NCI-H446 (cell line): ENCODE measurements around the gene FAM81B.

ENCODE experiments used
- DNase-seq, 2 experiments: peaks; one replicate each; lab custom pipeline; 2025; lab: John Stamatoyannopoulos, UW

The FAM81B gene

DNA sequence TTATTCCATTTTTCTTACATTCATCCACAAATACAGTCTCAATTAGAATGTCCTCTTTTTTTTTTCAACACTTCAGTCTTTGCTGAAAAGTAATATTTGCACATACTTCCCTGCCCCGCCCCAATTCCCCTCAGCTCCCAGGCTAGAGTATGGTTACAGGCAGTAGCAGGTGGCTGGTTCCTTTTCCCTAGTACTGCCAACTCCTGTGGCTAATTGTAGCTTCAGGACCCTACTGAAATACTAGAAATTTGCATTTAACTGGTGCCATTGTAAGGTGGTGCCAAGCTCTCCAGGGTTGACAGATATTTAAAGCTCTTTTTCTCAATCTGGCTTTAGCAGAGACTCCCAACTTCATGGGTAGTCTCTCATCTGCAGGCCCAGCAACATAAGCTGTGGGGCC, 80.3 kb downstream of the FAM81B start:
- DNase-seq = peak; percentile 5 to 59

GRCh38 chr5:95471942-95472341, 80.8 kb downstream of the FAM81B start:
- no peak for DNase-seq

DNA sequence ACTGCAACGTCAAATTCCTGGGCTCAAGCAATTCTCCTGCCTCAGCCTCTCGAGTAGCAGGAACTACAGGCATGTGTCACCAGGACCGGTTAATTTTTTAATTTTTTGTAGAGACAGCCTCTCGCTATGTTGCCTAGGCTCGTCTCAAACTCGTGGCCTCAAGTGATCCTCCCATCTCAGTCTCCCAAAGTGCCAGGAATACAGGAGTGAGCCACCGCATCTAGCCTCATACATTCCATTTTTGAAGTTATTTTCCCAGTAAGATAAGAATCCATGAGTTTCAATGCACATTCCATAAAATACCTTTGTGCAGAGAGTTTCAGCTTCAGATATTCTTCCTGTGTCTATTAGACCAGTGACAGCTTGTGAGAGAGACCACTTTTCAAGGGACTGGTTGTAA, 93.3 kb downstream of the FAM81B start:
- DNase-seq = no peak

GRCh38 chr5:95486191-95486590, 95.0 kb downstream of the FAM81B start:
- no peak for DNase-seq

- DNase-seq = no peak
These were observed 96.7 kb downstream of the FAM81B start for GRCh38 chr5:95487880-95488279.
